ENCODE measurements around the gene CFAP210. TPM values are rescaled to one million over a fixed set of nuclear protein-coding genes. Genes with fewer than 3 reads are reported as not detected.
A peak's percentile ranks its signal among the peaks of the same experiment; 100 is the strongest.
"Not testable (repeated sequence)": the region's sequence is repeated elsewhere in the genome, so short reads cannot be mapped to it uniquely, and the experiment has no call there.

The CFAP210 gene
- total RNA-seq, 4 donors from 2014 or later: not detected

- intact Hi-C loops (cut with DNase I; ENCODE audit: low total_unique reads): no loop called here
Measured at GRCh38 chr2:169704160-169704708, 10.0 kb upstream of the CFAP210 start.

GRCh38 chr2:169702996-169703395, 8.8 kb upstream of the CFAP210 start:
- no peak overlapping the region for H3K4me3 ChIP-seq (ENCODE audit: low read depth, poor library complexity, severe bottlenecking)
- TF ChIP-seq POLR2A (IDR thresholded peaks at IDR 0.05) (no peak), CTCF (IDR thresholded peaks at IDR 0.05) (no peak)
- intact Hi-C loops (cut with DNase I; ENCODE audit: low total_unique reads): no loop called here
- 60 to 78% methylated on average over 3 of the region's 3 CpGs for WGBS, 2 donors
- no peak for DNase-seq (ENCODE audit: low spot score in 2 of 2)

More at GRCh38 chr2:169704160-169704708, 10.0 kb upstream of the CFAP210 start:
- WGBS, 2 donors: 71 to 74% methylated on average over 1 of the region's 1 CpG
- H3K4me3 ChIP-seq (ENCODE audit: low read depth, poor library complexity, severe bottlenecking): no peak overlapping the region
- no peak for DNase-seq (ENCODE audit: low spot score in 2 of 2)
- TF ChIP-seq CTCF (IDR thresholded peaks at IDR 0.05) (no peak), POLR2A (IDR thresholded peaks at IDR 0.05) (no peak)

GRCh38 chr2:169699173-169699572, 5.0 kb upstream of the CFAP210 start:
- 80 to 82% methylated on average over 2 of the region's 2 CpGs for WGBS, 2 donors
- intact Hi-C loops (cut with DNase I; ENCODE audit: low total_unique reads); H3K4me3 ChIP-seq (ENCODE audit: low read depth, poor library complexity, severe bottlenecking); DNase-seq (ENCODE audit: low spot score in 2 of 2): not testable (repeated sequence)

GRCh38 chr2:169696381-169696780, 2.2 kb upstream of the CFAP210 start:
- intact Hi-C loops (cut with DNase I; ENCODE audit: low total_unique reads): no loop called here
- DNase-seq (ENCODE audit: low spot score in 2 of 2): no peak
- TF ChIP-seq CTCF (IDR thresholded peaks at IDR 0.05): no peak
- H3K4me3 ChIP-seq (ENCODE audit: low read depth, poor library complexity, severe bottlenecking): no peak overlapping the region

- TF ChIP-seq POLR2A (IDR thresholded peaks at IDR 0.05) (no peak), CTCF (IDR thresholded peaks at IDR 0.05) (no peak)
- intact Hi-C loops (cut with DNase I; ENCODE audit: low total_unique reads): no loop called here
- WGBS, 2 donors: 24 to 27% methylated on average over 8 of the region's 8 CpGs
- H3K4me3 ChIP-seq (ENCODE audit: low read depth, poor library complexity, severe bottlenecking): peak overlapping the region; percentile 77
- DNase-seq (ENCODE audit: low spot score in 2 of 2): no peak
Measured at GRCh38 chr2:169694894-169695260, 672 bp upstream of the CFAP210 start.

- no peak for DNase-seq (ENCODE audit: low spot score in 2 of 2)
- H3K4me3 ChIP-seq (ENCODE audit: low read depth, poor library complexity, severe bottlenecking): no peak overlapping the region
- 14 to 23% methylated on average over 4 of the region's 4 CpGs for WGBS, 2 donors
- intact Hi-C loops (cut with DNase I; ENCODE audit: low total_unique reads): no loop called here
- TF ChIP-seq POLR2A (IDR thresholded peaks at IDR 0.05) (no peak), CTCF (IDR thresholded peaks at IDR 0.05) (no peak)
Measured at GRCh38 chr2:169693360-169693759, 845 bp downstream of the CFAP210 start.
